Measurements from ENCODE around the gene HUWE1.

HUWE1 gene

DNA sequence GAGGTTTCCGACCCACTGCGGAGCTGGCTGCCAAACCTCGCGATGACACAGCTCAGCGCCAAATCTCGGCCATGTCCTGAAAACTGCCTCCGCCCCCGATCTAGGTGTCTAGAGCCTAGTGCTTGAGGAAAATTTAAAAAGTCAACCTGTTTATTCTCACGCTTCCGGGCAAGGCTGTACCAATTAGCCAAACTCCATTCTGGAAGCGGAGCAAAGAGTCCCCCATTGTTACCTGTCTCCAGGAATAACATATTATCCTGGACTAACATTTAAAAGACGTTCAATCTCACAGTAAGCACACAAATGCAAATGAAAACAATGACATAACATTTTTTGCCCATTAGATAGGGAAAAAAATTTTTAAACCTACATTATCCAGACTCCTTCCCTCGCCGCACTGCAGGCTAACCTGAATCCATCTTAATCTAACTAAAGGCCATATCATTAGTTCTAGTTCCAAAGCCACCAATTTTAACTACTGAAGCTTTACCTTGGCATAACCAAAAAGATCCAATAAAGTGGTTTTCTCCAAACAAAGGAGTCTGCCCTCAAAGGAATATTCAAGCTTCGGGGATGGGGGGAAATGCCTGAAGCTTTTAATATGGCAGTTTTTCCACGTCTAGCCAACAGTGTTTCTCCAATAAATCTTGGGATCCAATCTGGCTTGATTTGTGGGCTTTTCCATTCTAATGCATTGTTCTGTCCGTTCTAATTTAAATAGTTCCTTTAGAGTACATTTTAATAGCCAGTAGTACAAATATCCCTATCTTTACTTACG is 1.9 kb downstream of the HUWE1 start:
- H3K4me3 ChIP-seq (replicated peaks in 1 of 2; ENCODE audit: low read depth in 2 of 2, low read length in 2 of 2): peak overlapping the region; percentile 60 to 67
- TF ChIP-seq, protein P1, sequence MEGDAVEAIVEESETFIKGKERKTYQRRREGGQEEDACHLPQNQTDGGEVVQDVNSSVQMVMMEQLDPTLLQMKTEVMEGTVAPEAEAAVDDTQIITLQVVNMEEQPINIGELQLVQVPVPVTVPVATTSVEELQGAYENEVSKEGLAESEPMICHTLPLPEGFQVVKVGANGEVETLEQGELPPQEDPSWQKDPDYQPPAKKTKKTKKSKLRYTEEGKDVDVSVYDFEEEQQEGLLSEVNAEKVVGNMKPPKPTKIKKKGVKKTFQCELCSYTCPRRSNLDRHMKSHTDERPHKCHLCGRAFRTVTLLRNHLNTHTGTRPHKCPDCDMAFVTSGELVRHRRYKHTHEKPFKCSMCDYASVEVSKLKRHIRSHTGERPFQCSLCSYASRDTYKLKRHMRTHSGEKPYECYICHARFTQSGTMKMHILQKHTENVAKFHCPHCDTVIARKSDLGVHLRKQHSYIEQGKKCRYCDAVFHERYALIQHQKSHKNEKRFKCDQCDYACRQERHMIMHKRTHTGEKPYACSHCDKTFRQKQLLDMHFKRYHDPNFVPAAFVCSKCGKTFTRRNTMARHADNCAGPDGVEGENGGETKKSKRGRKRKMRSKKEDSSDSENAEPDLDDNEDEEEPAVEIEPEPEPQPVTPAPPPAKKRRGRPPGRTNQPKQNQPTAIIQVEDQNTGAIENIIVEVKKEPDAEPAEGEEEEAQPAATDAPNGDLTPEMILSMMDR (IDR thresholded peaks at IDR 0.05; ENCODE audit: low read depth, low read length): no peak
- DNase-seq (ENCODE audit: low read depth in 2 of 2): no peak

DNA sequence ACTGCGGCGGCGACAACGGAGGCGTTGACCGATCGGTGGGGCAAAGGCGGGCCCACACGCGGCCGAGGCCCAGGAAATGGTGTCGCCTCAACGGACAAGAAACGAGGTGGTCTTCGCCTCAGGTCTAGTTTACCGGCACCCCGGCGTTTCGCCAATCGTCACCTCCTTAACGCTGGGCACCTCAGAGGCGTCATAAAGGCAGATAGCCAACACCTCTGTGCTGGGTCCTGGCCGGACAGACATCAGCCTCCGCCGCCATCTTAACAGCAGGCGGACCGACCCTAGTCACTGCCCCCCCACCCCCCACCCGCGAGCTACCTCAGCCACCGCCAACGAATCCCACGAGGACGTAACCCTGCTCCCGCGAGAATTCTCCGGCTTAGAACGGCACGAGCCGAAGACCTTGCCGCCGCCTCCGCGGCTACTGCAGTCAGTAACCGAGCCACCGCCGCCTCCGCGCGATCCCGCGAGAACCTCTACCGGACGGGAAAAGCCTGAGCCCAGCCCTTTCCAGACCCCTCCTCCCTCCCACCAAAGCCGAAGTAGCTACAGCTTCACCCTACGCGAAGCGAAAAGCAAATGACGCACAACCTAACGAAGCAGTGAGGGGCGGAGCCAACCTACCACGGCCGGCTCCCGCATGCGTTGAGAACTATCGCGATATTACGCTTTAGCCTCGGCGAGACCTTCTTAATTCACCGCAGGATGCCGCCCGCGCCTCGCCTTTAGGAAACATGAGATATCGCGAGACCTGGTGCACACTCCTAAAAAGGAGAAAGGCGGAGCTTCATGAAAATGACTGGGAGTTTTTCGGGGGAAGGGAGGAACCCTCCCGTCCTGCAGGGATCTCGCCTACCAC is 2.7 kb downstream of the HUWE1 start:
- TF ChIP-seq, protein P1 (IDR thresholded peaks at IDR 0.05; ENCODE audit: low read depth, low read length): no peak
- H3K4me3 ChIP-seq (replicated peaks in 1 of 2; ENCODE audit: low read depth in 2 of 2, low read length in 2 of 2): peak overlapping the region; percentile 67 to 71
- DNase-seq (ENCODE audit: low read depth in 2 of 2): peak; percentile 99

DNA sequence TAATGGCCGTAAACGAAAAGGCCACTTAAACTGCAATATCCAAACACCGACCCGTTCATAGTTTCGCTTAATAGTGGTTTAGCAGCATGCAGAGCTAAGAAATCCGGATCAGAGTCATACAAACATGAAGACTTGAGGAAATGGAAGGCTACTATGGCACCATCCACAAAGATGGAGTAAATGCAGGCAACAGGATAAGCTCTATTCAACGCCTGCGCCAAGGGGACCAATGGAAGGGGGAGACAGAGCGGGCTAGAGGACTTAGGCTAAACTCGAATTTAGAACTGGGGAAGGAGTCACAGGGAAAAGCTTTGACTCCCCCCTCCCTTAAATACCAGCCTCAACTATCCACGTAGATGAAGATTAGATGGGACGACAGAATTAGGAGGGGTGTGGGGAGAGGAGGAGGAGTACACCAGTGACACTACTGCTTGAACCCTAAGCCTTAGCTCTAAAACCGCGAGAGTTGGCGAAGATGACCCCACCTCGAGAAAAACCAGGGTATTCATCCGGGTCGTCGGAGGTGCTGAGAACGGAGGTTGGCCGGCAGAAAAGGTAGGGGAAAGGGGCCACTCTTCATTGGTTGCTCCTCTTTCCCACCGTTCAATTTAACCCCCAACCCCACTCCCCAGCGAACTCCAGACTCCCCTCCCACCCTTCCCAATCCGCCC is 3.5 kb downstream of the HUWE1 start:
- peak overlapping the region; percentile 67 to 71 for H3K4me3 ChIP-seq (replicated peaks in 1 of 2; ENCODE audit: low read depth in 2 of 2, low read length in 2 of 2)
- DNase-seq (ENCODE audit: low read depth in 2 of 2): peak; percentile 57 to 62
- TF ChIP-seq, protein P1 (IDR thresholded peaks at IDR 0.05; ENCODE audit: low read depth, low read length): no peak

DNA sequence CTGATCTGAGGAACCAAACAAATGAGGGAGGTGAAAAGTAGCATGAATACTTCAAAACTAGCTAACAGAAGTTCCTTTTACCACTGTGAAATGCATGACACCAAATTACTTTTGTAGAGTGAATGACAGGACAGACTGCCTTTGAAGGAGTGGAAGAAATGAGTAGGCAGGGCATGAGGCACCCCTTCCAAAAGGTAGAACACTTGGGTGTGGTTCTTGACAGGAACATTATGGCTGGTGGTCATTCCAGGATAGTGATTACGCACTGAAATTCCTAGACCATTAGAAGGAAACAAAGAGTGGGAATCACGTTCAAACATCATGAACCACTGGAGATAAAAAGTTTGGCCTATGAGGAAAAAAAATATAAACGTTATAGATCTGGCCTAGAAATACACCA is 4.9 kb downstream of the HUWE1 start:
- TF ChIP-seq, protein P1 (IDR thresholded peaks at IDR 0.05; ENCODE audit: low read depth, low read length): no peak
- H3K4me3 ChIP-seq (replicated peaks in 1 of 2; ENCODE audit: low read depth in 2 of 2, low read length in 2 of 2): peak overlapping the region in 1 of 2 donors; percentile 71
- DNase-seq (ENCODE audit: low read depth in 2 of 2): peak; percentile 20 to 53

DNA sequence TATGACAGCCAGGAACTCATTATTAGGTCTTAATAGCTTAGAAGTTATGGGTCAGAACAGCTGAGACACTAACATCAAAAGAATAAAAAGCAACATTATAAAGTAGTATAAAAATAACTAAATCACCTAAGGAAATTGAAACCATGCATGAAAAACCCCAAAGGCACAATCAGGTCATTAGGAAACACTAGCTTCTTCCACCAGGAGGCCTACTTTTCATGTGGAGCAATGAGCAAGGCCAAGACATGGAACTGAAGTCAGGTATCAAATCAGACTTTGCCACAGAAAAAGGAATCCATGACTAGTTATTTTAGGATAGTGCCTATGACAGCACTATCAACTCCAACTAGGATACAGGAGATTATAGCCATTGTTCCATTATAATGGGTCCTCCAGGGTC is 7.9 kb downstream of the HUWE1 start:
- TF ChIP-seq, protein P1 (IDR thresholded peaks at IDR 0.05; ENCODE audit: low read depth, low read length): peak; percentile 30
- no peak overlapping the region for H3K4me3 ChIP-seq (replicated peaks in 1 of 2; ENCODE audit: low read depth in 2 of 2, low read length in 2 of 2)
- DNase-seq (ENCODE audit: low read depth in 2 of 2): peak; percentile 7 to 25

DNA sequence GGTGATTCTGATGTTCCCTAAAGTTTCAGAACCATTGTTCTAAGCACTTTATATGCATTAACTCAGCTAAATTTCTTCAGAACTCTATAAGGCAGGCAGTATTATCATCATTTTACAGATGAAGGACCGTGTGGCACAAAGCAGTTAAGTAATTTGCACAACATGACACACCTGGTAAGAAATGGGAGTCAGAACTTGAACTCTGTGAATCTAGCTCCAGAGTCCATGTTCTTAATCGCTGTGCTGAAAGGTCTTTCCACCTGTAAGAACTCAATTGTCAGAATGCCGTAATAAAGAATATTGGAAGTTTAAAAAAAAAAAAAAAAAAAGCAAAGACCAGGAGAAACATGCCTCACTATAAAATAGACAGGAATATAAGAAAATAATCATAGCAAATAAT is 9.2 kb downstream of the HUWE1 start:
- DNase-seq (ENCODE audit: low read depth in 2 of 2): no peak
- TF ChIP-seq, protein P1 (IDR thresholded peaks at IDR 0.05; ENCODE audit: low read depth, low read length): no peak
- no peak overlapping the region for H3K4me3 ChIP-seq (replicated peaks in 1 of 2; ENCODE audit: low read depth in 2 of 2, low read length in 2 of 2)
